Measurements from ENCODE around the gene FAS.

Gene FAS

GRCh38 chr10:88954458-88955083 is 36.0 kb upstream of the FAS start:
- Histone ChIP-seq H3K9me3 (ENCODE audit: control insufficient read depth, insufficient read depth, low read depth, low read length) (no peaks in the 10 kb centered on the region), H3K4me1 (ENCODE audit: control insufficient read depth, insufficient read depth, low read length) (peaks cover 13% of the 10 kb centered on the region), H3K4me3 (ENCODE audit: low read depth, low read length) (no peak overlapping the region), H3K36me3 (ENCODE audit: control insufficient read depth in 2 of 2, insufficient read depth in 1 of 2, low read length in 2 of 2) (no peaks in the 10 kb centered on the region), H3K27ac (ENCODE audit: extremely low read depth, low read depth, low read length) (no peak overlapping the region)
- TF ChIP-seq ZNF157 (tag by site-specific recombination; IDR thresholded peaks at IDR 0.05) (no peak), ZNF324 (tag by site-specific recombination; IDR thresholded peaks at IDR 0.05) (no peak), ZNF132 (tag by site-specific recombination; IDR thresholded peaks at IDR 0.05; ENCODE audit: borderline replicate concordance) (no peak), ZNF248 (tag by site-specific recombination; IDR thresholded peaks at IDR 0.05) (no peak), ZSCAN5A (tag by site-specific recombination; IDR thresholded peaks at IDR 0.05) (no peak), ZNF138 (tag by site-specific recombination; IDR thresholded peaks at IDR 0.05; ENCODE audit: borderline replicate concordance) (no peak), ZBTB20 (tag by site-specific recombination; IDR thresholded peaks at IDR 0.05) (no peak), ZNF114 (tag by site-specific recombination; IDR thresholded peaks at IDR 0.05) (no peak), ZNF18 (tag by site-specific recombination; IDR thresholded peaks at IDR 0.05) (no peak), CTCF (tag by site-specific recombination; IDR thresholded peaks at IDR 0.05) (no peak), ZNF704 (tag by site-specific recombination; IDR thresholded peaks at IDR 0.05) (no peak), ZNF670 (tag by site-specific recombination; IDR thresholded peaks at IDR 0.05; ENCODE audit: low read depth) (no peak), ZNF654 (tag by site-specific recombination; IDR thresholded peaks at IDR 0.05; ENCODE audit: low read depth) (no peak), ZSCAN4 (tag by site-specific recombination; IDR thresholded peaks at IDR 0.05) (no peak), SCRT2 (tag by site-specific recombination; IDR thresholded peaks at IDR 0.05) (no peak), ZNF660 (tag by site-specific recombination; IDR thresholded peaks at IDR 0.05) (no peak), ZNF449 (tag by site-specific recombination; IDR thresholded peaks at IDR 0.05) (no peak)
- POLR2A ChIA-PET, result no interaction called here
- CTCF ChIA-PET, result interaction anchor here (0.9 to 1.5 kb wide), 4 partner anchors 8 to 118 kb away, joined by 3 to 6 read pairs (median 4); no protein-coding TSS in a partner anchor
